Uterus (tissue), 2 donors: Measurements from ENCODE around the gene CC2D1A.

Experiments
- CTCF ChIP-seq, 4 experiments: fragments of 200-600 bp in 2 of 4; fragments of 450-650 bp in 2 of 4; sonication (generic) in 2 of 4; IDR thresholded peaks; one replicate each; pipeline ENCODE4 v1.5.1; 2016 to 2019; ENCODE audit warnings: antibody characterized with exemption in 4 of 4, mild to moderate bottlenecking in 2 of 4, moderate library complexity in 1 of 4
- POLR2A ChIP-seq, 2 donors: fragments of 450-650 bp; IDR thresholded peaks; one replicate each; pipeline ENCODE4 v1.6.1; 2016; ENCODE audit warnings: antibody characterized with exemption in 2 of 2, mild to moderate bottlenecking in 1 of 2, moderate library complexity in 1 of 2

GRCh38 chr19:13859361-13859880 is 46.6 kb upstream of the CC2D1A start:
- TF ChIP-seq CTCF (IDR thresholded peaks at IDR 0.05) (no peak), POLR2A (IDR thresholded peaks at IDR 0.05) (no peak)
